Upper lobe of right lung (tissue), 1 donor: Measurements from ENCODE around the gene GRIK3. TPM values are rescaled to one million over a fixed set of nuclear protein-coding genes. Genes with fewer than 3 reads are reported as not detected.

Experiments
- ATAC-seq: fragments of 200-7000 bp; cut with Tn5 transposase; one replicate; pipeline ENCODE4 v1.9.1; 2020; ENCODE audit warnings: mild to moderate bottlenecking, moderate library complexity
- DNase-seq: peaks from one replicate; pipeline ENCODE4 v3.0.0-alpha.2; 2020
- H3K27ac ChIP-seq: fragments of 200-600 bp; one replicate; pipeline ENCODE4 v1.8.0; 2022
- H3K27me3 ChIP-seq: fragments of 200-600 bp; one replicate; pipeline ENCODE4 v1.8.0; 2022; ENCODE audit warnings: mild to moderate bottlenecking
- H3K36me3 ChIP-seq: fragments of 200-600 bp; one replicate; pipeline ENCODE4 v1.8.0; 2022
- H3K4me1 ChIP-seq: fragments of 200-600 bp; one replicate; pipeline ENCODE4 v1.8.0; 2022
- H3K4me3 ChIP-seq: fragments of 200-600 bp; one replicate; pipeline ENCODE4 v1.8.0; 2022; ENCODE audit warnings: mild to moderate bottlenecking
- H3K9me3 ChIP-seq: fragments of 200-600 bp; one replicate; pipeline ENCODE4 v1.8.0; 2022
- CTCF ChIP-seq: fragments of 200-600 bp; IDR thresholded peaks from one replicate; pipeline ENCODE4 v1.8.0; 2022; ENCODE audit warnings: antibody characterized with exemption
- intact Hi-C: fragments of 100-400 bp; cut with DNase I; formaldehyde crosslinking; loops from one replicate; pipeline ENCODE4 v1.11.0; 2022
- total RNA-seq: library from RNA; stranded (reverse); fragmentation: NEBNext Ultra II Directional; extraction: Animal tissue kit (Norgen Biotek cat#: 25700); gene quantifications from one replicate; pipeline ENCODE4 v1.2.1, GENCODE V29; 2021
- donor health status: DM: no; HTN: yes; CAD: no; lungs with severe emphysema.

Gene GRIK3
- total RNA-seq, 1 donor from 2014 or later = not detected

- Histone ChIP-seq H3K9me3 (no peaks in the 10 kb centered on the region), H3K4me1 (no peaks in the 10 kb centered on the region), H3K4me3 (no peak overlapping the region), H3K27me3 (no peaks in the 10 kb centered on the region), H3K36me3 (no peaks in the 10 kb centered on the region), H3K27ac (no peak overlapping the region)
- ATAC-seq = no peak
- no peak for TF ChIP-seq CTCF
- no peak for DNase-seq
- intact Hi-C loops = no loop called here
These were observed 171.3 kb downstream of the GRIK3 start for GRCh38 chr1:36863061-36863460.

GRCh38 chr1:36861375-36861774 lies 172.9 kb downstream of the GRIK3 start:
- DNase-seq (no peak), ATAC-seq (no peak)
- no peak for TF ChIP-seq CTCF
- Histone ChIP-seq H3K9me3 (no peaks in the 10 kb centered on the region), H3K4me3 (no peak overlapping the region), H3K27me3 (peaks cover 5% of the 10 kb centered on the region), H3K36me3 (no peaks in the 10 kb centered on the region), H3K4me1 (no peaks in the 10 kb centered on the region), H3K27ac (no peak overlapping the region)
- intact Hi-C loops = no loop called here

GRCh38 chr1:36859926-36860325 lies 174.4 kb downstream of the GRIK3 start:
- DNase-seq (no peak), ATAC-seq (no peak)
- Histone ChIP-seq H3K9me3 (no peaks in the 10 kb centered on the region), H3K4me1 (no peaks in the 10 kb centered on the region), H3K36me3 (no peaks in the 10 kb centered on the region), H3K27me3 (peaks cover 9% of the 10 kb centered on the region), H3K27ac (no peak overlapping the region), H3K4me3 (no peak overlapping the region)
- TF ChIP-seq CTCF = no peak
- intact Hi-C loops = no loop called here

GRCh38 chr1:36858981-36859380 lies 175.3 kb downstream of the GRIK3 start:
- no peak overlapping the region for H3K4me3 ChIP-seq
- no peaks in the 10 kb centered on the region for H3K4me1 ChIP-seq
- ATAC-seq = no peak
- H3K27me3 ChIP-seq = peaks cover 9% of the 10 kb centered on the region
- intact Hi-C loops = no loop called here
- no peak overlapping the region for H3K27ac ChIP-seq
- H3K9me3 ChIP-seq = no peaks in the 10 kb centered on the region
- no peak for DNase-seq
- H3K36me3 ChIP-seq = no peaks in the 10 kb centered on the region
- TF ChIP-seq CTCF = no peak

- TF ChIP-seq CTCF = no peak
- no peak overlapping the region for H3K4me3 ChIP-seq
- DNase-seq (no peak), ATAC-seq (no peak)
- H3K4me1 ChIP-seq = no peaks in the 10 kb centered on the region
- peaks cover 9% of the 10 kb centered on the region for H3K27me3 ChIP-seq
- H3K36me3 ChIP-seq = no peaks in the 10 kb centered on the region
- no peak overlapping the region for H3K27ac ChIP-seq
- H3K9me3 ChIP-seq = no peaks in the 10 kb centered on the region
- intact Hi-C loops = no loop called here
These were observed 175.8 kb downstream of the GRIK3 start for GRCh38 chr1:36858553-36858952.

- intact Hi-C loops = no loop called here
- no peak for TF ChIP-seq CTCF
- ATAC-seq (no peak), DNase-seq (no peak)
- Histone ChIP-seq H3K4me1 (no peaks in the 10 kb centered on the region), H3K4me3 (no peak overlapping the region), H3K27me3 (peaks cover 9% of the 10 kb centered on the region), H3K9me3 (no peaks in the 10 kb centered on the region), H3K27ac (no peak overlapping the region), H3K36me3 (no peaks in the 10 kb centered on the region)
These were observed 176.6 kb downstream of the GRIK3 start for GRCh38 chr1:36857754-36858153.
